HT-29 (cell line): Measurements from ENCODE around the gene DRC7. TPM values are rescaled to one million over a fixed set of nuclear protein-coding genes. Genes with fewer than 3 reads are reported as not detected.

Source experiments
- DNase-seq: peaks from one replicate; pipeline ENCODE4 v3.0.0-alpha.2; 2015; ENCODE audit warnings: low spot score
- total RNA-seq: library from RNA; depleted of rRNA; stranded (reverse); fragments of >200 nt; shearing (Covaris generic); gene quantifications from 2 replicates; pipeline ENCODE4 v1.2.3, GENCODE V29; 2014

Gene DRC7
- total RNA-seq, 1 experiment from 2014 or later = not detected

DNA sequence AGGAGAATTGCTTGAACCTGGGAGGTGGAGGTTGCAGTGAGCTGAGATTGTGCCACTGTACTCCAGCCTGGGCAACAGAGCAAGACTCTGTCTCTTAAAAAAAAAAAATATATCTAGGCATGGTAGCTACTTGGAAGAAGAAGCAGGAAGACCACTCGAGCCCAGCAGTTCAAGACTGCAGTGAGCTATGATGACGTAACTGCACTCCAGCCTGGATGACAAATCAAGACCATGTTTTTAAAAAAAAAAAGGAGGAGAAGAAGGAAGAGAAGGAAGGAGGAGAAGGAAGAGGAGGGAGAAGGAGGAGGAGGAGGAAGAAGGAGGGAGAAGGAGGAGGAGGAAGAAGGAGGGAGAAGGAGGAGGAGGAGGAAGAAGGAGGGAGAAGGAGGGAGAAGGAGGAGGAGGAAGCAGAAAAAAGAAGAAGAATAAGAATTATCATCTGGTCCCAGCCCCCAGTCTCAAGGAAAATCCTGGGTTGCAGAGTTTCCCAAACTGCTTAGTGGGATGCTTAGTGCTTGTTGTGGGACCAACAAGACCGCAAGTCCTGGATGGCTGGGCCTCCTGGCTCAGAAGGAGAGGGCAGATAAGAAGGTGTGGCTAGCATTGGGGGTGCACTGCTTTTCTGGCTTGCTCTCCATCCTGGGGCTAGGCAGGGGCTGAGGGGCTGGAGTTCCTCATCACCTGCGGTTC lies 3.7 kb upstream of the DRC7 start:
- no peak for DNase-seq

DNA sequence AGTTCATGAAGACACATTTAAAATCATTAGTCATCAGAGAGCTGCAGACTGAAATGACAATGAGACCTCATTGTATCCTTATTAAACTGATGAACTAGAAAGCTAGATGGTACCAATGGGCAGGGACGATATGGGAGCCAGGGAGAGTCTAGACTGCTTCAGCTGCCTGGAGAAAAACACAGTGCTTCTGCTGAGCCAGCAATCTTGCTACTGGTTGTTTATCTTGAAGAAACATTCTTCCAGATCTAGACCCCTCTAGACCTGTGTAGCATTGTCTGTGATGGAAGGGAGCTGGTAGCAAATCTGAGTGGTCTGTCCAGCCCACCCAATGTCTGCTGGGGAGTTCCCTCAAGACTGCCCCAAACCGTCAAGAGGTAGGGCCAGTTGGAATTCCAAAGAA lies 2.0 kb upstream of the DRC7 start:
- DNase-seq = no peak

DNA sequence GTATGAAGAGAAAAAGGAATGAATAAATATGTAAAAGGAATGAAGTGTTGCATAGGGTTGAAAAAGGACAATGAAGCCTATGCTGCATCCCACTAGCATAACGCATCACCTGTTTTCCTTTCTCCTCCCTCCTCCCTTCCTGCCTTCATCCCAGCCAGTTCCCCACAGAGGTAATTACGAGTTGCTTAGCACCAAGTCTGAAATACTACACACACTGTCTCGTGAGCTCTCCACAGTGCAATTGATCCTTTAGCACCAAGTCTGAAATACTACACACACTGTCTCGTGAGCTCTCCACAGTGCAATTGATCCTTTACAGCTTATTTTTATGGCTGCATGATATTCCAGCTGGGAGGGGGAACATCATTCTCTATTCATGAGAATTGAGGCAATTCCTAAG lies 1.1 kb upstream of the DRC7 start:
- DNase-seq = no peak

DNA sequence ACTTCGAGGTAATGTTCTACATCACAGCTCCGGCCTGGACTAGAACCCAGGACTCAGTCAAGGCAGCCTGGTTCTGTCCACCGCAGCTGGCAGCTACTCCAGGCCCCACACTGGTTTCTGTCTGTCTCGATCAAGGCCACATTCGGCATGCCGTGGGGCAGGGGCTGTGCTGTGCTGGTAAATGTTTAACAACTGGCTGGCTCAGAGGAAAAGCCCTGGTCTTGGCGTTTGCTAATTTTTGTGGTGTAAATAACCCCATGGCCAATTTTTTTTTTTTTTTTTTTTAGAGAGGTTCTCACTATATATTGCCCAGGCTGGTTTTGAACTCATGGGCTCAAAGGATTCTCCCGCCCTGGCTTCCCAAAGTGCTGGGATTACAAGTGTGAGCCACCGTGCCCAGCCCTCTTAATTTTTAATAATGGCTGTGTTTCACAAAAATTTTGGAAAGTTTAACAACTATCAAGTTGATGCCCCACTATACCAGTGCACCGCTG lies 328 bp upstream of the DRC7 start:
- no peak for DNase-seq

DNA sequence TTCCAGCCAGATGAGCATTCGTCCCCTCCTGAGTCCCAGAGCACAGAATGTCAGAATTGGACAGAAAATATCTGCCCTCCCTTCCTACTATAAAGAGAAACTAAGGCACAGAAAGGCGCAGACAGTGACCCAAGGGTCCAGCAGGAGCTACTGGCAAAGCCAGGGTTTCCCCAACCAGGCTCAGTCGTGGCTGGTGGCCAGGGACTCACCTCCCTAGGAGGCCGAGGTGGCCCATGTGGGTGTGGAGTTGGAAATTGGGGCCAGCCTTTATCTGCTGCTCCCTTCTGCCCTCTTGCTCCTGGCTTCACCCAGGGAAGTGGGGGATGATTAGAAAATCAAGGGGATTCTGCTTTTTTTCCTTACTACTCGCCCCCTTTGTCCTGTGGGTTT lies 1.1 kb downstream of the DRC7 start:
- DNase-seq = no peak

DNA sequence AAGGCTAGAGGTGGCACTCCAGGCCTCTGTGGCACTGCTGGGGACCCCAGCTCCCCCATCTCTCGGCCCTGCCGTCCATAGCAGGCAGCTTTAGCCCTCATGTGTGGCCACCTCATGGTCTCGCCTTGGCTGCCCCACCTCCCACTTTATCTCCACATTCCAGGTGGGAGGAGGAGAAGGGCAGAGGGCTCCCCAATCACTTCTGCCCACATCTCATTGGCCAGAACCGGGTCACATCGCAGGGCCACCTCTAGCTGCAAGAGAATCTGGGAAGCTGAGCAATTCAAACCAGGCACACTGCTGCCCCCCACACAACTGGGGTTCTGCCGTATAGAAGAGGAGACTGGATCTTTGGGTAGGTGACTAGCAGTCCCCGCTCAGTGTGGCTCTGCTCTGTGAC lies 1.6 kb downstream of the DRC7 start:
- DNase-seq = no peak

DNA sequence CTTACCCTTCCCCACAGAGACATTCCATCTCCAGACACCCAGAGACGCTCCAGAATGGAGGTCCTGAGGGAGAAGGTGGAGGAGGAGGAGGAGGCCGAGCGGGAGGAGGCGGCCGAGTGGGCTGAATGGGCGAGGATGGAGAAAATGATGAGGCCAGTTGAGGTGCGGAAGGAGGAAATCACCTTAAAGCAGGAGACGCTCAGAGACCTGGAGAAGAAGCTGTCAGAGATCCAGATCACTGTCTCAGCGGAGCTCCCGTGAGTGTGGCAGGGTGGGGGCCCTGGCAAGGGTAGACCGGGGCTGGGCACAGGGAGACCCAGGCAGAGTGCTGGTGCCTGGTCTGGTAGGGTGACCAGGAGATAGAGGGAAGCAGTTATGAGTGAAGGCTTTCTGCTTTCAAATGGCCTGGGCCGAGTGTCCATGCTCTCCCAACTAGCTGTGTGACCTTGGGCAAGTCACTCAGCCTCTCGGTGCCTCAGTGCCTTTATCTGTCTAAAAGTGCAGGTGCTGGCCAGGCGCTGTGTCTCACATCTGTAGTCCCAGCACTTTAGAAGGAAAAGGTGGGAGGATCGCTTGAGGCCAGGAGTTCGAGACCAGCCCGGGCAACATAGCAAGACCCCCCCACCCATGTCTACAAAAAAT lies 3.4 kb downstream of the DRC7 start:
- no peak for DNase-seq

DNA sequence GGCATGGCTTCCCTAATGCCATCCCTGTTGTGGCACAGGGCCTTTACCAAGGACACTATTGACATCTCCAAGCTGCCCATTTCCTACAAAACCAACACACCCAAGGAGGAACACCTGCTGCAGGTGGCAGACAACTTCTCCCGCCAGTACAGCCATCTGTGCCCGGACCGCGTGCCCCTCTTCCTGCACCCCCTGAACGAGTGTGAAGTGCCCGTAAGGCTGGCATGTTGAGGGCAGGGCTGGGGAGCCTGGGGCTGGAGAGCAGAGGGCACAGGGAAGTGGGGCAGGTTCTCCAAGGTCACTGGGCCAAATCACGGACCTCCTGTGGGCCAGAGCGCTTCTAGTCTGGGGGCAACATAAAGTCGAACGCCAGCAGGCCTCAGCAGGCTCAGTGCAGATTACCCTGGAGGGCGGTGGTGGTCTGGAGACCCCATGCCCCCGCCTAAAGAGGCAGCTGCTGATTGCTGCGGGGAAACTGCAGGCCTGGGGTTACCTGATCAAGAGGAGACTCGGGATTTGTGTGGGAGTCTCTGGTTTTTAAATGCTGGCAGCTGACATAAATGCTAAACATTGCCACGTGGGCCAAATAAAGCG lies 4.3 kb downstream of the DRC7 start:
- no peak for DNase-seq

DNA sequence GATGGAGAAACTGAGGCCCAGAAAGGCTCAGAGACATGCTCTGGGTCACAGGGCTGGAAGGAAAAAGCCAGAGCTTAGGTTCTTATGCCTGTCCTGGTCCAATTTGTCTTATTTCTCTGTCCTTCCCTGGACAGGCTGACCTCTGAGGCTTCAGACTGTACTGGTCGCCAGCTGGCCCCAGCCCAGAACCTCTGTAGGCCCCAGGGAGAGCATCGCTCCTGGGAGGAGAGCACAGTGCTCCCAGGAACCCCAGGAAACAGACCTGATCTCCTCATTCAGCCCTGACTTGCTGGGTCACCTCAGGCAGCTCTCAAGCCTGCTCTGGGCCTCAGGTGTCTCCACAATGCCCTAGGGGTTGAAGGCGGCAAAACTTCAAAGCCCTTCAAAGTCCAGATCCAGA lies 4.9 kb downstream of the DRC7 start:
- no peak for DNase-seq

DNA sequence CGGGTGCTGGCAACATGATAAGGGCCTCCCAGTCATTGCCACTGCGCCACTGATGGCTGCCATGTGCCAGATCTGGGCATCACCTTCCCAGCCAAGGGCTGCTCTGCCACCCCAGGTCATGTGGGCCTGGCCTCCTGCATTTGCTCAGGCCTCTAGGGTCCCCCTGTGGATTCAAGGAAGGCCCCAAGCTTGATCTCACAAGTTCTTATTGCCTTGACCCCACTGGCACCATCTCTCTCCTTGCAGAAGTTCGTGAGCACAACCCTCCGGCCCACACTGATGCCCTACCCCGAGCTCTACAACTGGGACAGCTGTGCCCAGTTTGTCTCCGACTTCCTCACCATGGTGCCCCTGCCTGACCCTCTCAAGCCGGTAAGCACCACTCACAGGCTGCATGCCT lies 5.3 kb downstream of the DRC7 start:
- no peak for DNase-seq

DNA sequence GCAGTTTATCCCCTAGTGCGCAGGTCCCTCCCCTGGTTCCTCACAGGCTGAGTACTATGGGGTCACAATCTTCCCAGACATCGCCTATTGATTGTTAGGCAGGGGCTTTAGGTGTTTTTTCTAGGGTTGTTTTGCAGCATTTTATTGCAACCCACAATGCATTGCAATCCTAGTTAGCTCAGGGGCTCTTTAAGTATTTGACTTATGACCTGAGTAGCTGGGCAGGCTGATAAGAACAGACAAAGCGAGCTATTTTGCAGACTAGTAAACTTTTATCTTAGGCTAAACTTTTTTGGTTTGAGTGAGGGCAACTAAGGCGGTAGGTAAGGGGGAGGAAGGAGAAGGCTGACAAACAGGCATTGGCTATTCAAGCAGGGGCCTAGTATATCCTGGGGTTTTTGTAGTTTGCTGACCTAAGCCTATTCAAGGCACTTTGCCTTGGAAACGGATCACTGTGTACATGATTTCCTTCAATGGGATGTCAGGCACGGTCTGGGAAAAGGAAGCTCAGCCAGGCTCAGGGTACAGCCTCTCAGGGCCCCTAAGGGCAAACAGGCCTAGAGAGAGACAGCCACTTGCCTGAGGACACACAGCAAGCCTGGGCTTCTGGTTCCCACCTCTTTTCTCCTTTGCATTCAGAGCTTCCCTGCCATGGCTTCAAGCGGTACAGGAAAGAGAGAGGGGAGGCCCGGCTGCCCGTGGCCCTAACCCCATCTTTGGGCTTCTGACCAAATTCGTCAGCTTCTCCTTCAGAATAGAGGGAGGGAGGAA lies 6.4 kb downstream of the DRC7 start:
- no peak for DNase-seq

DNA sequence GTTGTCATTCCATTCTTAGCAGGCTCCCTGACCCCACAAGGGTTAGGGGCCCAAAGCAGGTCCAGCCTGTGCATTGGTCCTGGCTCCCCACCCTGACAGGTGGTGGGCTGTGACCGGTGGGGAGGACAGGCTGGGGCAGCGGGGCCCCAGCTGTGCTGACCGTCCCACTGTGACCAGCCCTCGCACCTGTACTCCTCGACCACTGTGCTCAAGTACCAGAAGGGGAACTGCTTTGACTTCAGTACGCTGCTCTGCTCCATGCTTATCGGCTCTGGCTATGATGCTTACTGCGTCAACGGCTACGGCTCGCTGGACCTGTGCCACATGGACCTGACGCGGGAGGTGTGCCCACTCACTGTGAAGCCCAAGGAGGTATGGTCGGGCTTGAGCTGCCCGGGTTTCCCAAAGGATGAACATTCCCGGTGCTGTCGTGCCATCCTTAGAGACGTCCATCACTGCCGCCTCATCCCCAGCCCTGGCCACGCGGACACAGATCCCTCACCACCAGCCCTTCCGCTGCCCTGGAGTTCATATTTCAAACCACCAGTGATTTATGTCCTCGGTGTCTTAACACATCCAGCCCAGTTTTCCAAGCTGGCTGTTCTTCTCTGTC lies 7.3 kb downstream of the DRC7 start:
- no peak for DNase-seq

DNA sequence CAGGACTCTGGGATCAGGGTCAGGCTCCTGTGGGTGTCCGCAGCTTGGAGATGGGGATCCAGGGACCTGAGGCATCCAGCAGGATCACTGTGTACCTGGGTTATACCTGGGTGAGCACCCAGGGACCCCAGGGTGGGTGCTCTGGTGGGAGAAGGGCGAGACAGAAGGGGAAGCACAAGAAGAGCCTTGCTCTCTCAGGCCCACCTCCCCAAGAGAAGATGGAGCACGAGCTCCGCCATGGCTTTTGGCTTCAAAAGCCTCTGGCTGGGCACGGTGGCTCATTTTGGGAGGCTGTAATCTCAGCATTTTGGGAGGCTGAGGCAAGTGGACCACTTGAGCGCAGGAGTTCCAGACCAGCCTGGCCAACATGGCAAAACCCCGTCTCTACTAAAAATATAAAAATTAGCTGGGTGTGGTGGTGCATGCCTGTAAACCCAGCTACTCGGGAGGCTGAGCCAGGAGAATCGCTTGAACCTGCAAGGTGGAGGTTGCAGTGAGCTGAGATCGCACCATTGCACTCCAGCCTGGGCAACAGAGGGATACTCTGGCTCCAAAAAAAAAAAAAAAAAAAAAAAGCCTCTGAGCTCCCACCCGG lies 8.9 kb downstream of the DRC7 start:
- no peak for DNase-seq

DNA sequence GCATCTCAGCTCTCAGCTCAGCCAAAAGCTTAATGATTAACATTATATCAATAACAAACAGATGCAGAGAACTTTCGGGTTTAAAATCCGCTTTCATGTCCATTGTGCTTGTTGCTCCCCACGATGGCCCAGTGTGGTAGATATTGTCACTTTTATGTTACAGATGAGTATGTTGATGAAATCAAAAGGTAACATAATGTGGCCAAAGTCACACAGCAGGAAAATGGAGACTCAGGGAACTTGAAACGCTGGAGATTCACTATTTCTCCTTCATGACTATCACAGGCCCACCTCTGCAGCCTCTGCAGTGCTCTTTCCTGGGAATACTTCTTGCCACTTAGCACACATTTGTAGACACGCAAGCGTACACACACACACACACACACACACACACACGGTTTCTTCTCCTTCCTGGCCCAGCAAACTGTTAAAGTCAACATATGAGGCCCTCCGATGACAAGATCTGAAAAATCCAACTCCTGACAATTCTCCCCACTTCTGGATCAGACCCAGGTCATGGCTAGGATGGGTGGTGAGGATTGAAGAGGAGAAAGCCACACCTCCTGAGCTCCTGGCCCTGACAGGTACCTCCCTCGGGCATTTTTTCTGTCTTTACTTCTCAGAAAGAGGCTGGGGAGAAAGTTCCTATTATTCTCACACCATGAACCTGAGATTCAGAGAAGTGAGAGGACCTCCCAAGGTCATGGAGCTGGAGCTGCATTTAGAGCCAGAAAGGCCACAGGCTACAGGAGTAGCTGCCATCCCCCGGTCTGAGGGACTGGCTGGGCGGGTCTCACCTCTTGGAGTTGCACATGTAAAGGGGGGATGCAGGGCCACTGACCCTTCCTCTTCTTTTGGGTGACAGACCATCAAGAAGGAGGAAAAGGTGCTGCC lies 9.7 kb downstream of the DRC7 start:
- no peak for DNase-seq

DNA sequence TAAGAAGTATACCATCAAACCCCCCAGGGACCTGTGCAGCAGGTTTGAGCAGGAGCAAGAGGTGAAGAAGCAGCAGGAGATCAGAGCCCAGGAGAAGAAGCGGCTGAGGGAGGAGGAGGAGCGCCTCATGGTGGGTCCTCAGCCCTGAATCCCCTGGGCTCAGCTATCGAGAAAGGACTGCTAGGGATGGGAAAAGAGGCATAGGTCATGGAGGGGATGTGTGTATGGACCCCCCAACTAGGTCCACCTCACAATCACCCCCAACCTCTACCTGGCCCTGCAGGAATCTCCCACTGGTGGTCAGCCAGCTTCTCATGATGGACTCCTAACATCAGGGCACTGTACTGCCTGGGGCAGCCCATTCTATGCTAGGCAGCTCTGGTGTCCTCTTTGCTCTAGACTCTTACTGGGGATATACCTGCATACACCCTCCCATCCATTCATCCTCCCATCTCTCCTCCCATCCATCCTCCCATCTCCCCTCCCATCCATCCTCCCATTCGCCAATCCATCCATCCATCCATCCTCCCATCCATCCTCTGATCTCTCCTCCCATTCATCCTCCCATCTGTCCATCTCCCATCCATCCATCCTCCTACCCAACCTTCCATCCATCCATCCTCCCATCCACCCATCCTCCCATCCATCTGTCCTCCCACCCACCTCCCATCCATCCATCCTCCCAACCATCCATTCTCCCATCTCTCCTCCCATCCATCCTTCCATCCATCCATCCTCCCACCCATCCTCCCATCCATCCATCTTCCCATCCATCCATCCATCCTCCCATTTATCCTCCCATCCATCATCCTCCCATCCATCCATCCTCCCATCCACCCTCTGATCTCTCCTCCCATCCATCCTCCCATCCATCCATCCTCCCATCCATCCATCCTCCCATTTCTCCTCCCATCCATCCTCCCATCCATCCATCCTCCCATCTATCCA lies 10.6 kb downstream of the DRC7 start:
- no peak for DNase-seq

DNA sequence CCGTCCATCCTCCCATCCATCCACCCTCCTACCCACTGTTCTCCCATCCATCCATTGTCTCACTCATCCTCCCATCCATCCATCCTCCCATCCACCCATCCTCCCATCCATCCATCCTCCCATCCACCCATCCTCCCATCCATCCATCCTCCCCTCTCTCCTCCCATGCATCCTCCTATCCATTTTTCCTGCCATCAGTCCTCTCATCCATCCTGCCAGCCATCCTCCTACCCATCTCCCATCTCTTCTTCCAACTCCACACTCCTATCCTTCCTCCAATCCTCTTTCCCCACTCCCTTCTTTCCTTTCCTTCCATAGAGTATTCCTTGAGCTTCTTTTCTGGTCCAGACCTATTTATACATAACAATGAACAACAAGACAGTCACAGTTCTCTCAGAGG lies 12.1 kb downstream of the DRC7 start:
- no peak for DNase-seq

DNA sequence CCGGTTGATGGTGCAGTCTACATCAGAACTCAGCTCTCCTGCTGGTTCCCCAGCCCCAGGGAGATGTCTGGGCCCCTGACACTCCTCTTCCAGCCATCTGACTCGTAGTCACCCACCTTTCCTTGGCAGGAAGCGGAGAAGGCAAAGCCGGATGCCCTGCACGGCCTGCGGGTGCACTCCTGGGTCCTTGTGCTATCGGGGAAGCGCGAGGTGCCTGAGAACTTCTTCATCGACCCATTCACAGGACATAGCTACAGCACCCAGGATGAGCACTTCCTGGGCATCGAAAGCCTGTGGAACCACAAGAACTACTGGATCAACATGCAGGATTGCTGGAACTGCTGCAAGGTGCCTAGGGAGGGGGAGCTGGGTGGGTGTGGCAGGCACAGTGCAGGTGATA lies 12.7 kb downstream of the DRC7 start:
- no peak for DNase-seq

DNA sequence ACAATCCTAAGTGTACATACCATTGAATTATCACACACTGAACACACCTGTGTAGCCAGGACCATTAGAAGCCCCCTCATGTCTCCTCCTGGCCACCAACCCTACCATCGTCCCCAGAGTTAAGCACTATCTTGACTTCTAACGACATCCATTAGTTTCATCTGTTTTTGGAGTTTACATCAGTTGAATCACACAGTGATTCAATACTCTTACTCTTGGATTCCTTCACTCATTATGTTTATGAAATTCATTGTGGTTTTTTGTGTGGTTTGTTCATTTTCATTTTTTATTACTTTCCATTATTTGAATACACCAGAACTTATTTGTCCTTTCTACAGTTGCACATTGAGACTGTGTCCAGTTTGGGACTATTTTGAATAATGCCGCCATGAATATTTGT lies 13.6 kb downstream of the DRC7 start:
- DNase-seq = no peak

DNA sequence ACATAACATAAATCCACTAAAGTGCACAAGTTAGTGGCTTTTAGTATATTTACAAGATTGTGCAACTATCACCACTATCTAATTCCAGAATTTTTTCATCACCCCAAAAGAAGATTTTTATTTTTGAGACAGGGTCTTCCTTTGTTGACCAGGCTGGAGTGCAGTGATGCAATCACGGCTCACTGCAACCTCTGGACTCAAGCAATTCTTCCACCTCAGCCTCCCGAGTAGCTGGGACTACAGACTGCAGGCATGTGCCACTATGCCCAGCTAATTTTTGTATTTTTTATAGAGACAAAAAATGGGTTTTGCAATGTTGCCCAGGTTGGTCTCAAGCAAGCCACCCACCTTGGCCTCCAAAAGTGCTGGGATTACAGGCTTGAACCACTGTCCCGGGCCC lies 15.1 kb downstream of the DRC7 start:
- DNase-seq = no peak
